Osteocyte (in vitro differentiated cells): ENCODE data around the gene HUNK. TPM values are rescaled to one million over a fixed set of nuclear protein-coding genes. Genes with fewer than 3 reads are reported as not detected.
"Not testable (repeated sequence)": the region's sequence is repeated elsewhere in the genome, so short reads cannot be mapped to it uniquely, and the experiment has no call there.

ENCODE experiments used
- DNase-seq: peaks from one replicate; pipeline ENCODE4 v3.0.0; 2021; ENCODE audit warnings: mixed read lengths; ENCODE audit not compliant: unreplicated experiment; ENCODE audit errors: extremely low spot score
- H3K27ac Mint-ChIP-seq: one replicate; pipeline ENCODE4 v1.8.0; 2021; ENCODE audit warnings: mild to moderate bottlenecking, mixed read lengths; ENCODE audit not compliant: unreplicated experiment
- H3K27me3 Mint-ChIP-seq: one replicate; pipeline ENCODE4 v1.8.0; 2021; ENCODE audit warnings: mixed read lengths; ENCODE audit not compliant: unreplicated experiment
- H3K36me3 Mint-ChIP-seq: one replicate; pipeline ENCODE4 v1.8.0; 2021; ENCODE audit warnings: mixed read lengths; ENCODE audit not compliant: unreplicated experiment
- H3K4me1 Mint-ChIP-seq: one replicate; pipeline ENCODE4 v1.8.0; 2021; ENCODE audit warnings: mixed read lengths; ENCODE audit not compliant: unreplicated experiment
- H3K4me3 Mint-ChIP-seq: one replicate; pipeline ENCODE4 v1.8.0; 2021; ENCODE audit warnings: mild to moderate bottlenecking, moderate library complexity, mixed read lengths; ENCODE audit not compliant: unreplicated experiment
- H3K9me3 Mint-ChIP-seq: one replicate; pipeline ENCODE4 v1.8.0; 2021; ENCODE audit warnings: mixed read lengths; ENCODE audit not compliant: unreplicated experiment
- CTCF ChIP-seq: fragments of 200-600 bp; sonication (generic); IDR thresholded peaks from 2 replicates; pipeline ENCODE4 v1.5.0; 2021; ENCODE audit warnings: antibody characterized with exemption, mild to moderate bottlenecking, moderate library complexity
- total RNA-seq: library from RNA; stranded (reverse); gene quantifications from 2 replicates; pipeline ENCODE4 v1.2.1, GENCODE V29; 2021

Gene HUNK
- total RNA-seq, 1 donor from 2014 or later, result 0.83 TPM

DNA sequence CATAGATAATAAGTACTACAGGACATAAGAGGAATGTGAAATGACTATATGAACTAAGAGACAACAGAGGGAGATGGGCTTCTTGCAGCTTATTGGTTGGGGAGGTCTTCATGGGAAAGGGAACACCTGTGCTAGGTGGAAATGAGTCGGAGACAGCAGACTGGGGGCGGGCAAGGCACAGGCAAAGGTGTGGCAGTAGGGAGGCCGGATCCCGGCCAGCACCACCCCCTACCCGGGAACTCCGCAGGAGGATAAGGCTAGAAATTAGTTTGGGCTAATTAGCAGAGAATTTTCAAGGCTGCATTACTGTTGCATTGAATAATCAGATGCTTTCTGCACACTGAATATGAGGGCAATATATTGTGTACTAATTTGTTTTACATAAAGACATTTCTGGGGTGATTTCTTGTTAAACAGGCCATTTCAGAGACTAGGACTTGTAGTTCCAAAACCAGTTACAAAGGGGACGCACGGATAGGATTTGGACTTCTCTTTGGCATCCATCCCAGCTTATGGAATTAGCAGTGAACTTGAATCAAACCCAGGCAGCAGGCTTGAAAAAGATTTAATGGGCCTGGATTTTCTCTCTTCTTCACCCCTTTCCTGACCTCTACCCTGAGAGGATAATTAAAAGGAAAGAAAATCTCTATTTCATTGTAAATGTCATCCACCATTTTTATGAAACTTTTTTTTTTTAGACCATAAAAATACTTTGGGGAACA is 2.2 kb upstream of the HUNK start:
- Mint-ChIP-seq H3K4me3 (no peak overlapping the region), H3K27ac (no peak overlapping the region), H3K36me3 (no peaks in the 10 kb centered on the region), H3K27me3 (peaks cover 14% of the 10 kb centered on the region), H3K9me3 (no peaks in the 10 kb centered on the region), H3K4me1 (peaks cover 14% of the 10 kb centered on the region)
- no peak for TF ChIP-seq CTCF
- DNase-seq, result no peak

GRCh38 chr21:31871371-31871770 is 1.4 kb upstream of the HUNK start:
- H3K27me3 Mint-ChIP-seq, result peaks cover 14% of the 10 kb centered on the region
- not testable (repeated sequence) for H3K36me3 Mint-ChIP-seq, H3K9me3 Mint-ChIP-seq, H3K27ac Mint-ChIP-seq, DNase-seq, H3K4me3 Mint-ChIP-seq
- peaks cover 15% of the 10 kb centered on the region for H3K4me1 Mint-ChIP-seq

DNA sequence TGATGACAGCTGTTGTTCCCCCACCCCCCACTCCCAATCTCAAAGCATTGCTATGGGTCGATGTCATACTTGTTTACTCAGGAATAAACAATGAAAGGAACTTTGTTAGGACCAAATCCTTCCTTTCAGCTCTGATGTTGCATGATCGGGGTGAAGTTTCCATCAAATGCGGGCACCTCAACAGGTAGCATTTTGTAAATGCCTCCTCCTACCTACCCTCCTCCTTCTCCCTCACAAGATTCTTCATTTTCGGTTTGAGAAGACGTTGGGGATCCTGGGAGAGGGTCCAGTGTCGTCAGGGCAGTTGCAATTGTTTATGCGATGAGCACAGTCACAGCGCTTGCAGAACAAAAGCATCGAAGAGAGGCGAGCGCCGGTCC is 758 bp upstream of the HUNK start:
- TF ChIP-seq CTCF, result no peak
- Mint-ChIP-seq H3K36me3 (no peaks in the 10 kb centered on the region), H3K4me3 (peak overlapping the region; percentile 81), H3K9me3 (no peaks in the 10 kb centered on the region), H3K27me3 (peaks cover 14% of the 10 kb centered on the region), H3K27ac (no peak overlapping the region), H3K4me1 (peaks cover 15% of the 10 kb centered on the region)
- DNase-seq, result no peak

DNA sequence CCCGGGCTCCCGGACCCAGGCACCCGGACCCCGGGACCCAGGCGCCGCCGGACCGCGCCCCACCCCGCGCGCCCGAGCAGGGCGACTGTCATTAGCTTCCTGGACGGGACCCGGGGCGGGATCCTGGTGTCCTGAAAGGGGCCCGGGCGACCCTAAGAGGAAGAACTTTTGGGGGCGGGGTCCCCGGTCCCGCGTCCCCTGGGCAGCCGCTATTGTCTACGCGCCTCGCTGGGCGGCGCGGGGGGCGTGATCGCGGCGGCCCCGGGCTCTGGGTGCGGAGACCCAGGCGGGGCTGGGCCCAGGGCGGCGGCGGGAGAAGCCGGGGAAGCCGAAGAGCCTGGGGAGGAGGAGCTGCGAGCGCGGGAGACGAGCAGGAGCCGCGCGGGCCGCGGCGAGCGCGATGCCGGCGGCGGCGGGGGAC is 465 bp downstream of the HUNK start:
- H3K4me1 Mint-ChIP-seq, result peaks cover 15% of the 10 kb centered on the region
- H3K4me3 Mint-ChIP-seq, result no peak overlapping the region
- no peak overlapping the region for H3K27ac Mint-ChIP-seq
- no peak for DNase-seq
- peaks cover 14% of the 10 kb centered on the region for H3K27me3 Mint-ChIP-seq
- no peaks in the 10 kb centered on the region for H3K9me3 Mint-ChIP-seq
- H3K36me3 Mint-ChIP-seq, result no peaks in the 10 kb centered on the region
- TF ChIP-seq CTCF, result no peak

- TF ChIP-seq CTCF, result peak; percentile 84
- H3K36me3 Mint-ChIP-seq, result no peaks in the 10 kb centered on the region
- H3K27ac Mint-ChIP-seq, result no peak overlapping the region
- peak overlapping the region; percentile 67 for H3K4me3 Mint-ChIP-seq
- peaks cover 15% of the 10 kb centered on the region for H3K4me1 Mint-ChIP-seq
- no peaks in the 10 kb centered on the region for H3K9me3 Mint-ChIP-seq
- peak; percentile 90 for DNase-seq
- peaks cover 11% of the 10 kb centered on the region for H3K27me3 Mint-ChIP-seq
Measured at GRCh38 chr21:31873696-31874599, 1.1 kb downstream of the HUNK start.
